NOMO-1 (cell line): ENCODE results near the gene PIP5K1A.
"Not testable (repeated sequence)": the region's sequence is repeated elsewhere in the genome, so short reads cannot be mapped to it uniquely, and the experiment has no call there.

Source experiments
- DNase-seq, 2 experiments: peaks; one replicate each; lab custom pipeline; 2025; ENCODE audit not compliant: unreplicated experiment in 2 of 2; lab: John Stamatoyannopoulos, UW

PIP5K1A gene

DNA sequence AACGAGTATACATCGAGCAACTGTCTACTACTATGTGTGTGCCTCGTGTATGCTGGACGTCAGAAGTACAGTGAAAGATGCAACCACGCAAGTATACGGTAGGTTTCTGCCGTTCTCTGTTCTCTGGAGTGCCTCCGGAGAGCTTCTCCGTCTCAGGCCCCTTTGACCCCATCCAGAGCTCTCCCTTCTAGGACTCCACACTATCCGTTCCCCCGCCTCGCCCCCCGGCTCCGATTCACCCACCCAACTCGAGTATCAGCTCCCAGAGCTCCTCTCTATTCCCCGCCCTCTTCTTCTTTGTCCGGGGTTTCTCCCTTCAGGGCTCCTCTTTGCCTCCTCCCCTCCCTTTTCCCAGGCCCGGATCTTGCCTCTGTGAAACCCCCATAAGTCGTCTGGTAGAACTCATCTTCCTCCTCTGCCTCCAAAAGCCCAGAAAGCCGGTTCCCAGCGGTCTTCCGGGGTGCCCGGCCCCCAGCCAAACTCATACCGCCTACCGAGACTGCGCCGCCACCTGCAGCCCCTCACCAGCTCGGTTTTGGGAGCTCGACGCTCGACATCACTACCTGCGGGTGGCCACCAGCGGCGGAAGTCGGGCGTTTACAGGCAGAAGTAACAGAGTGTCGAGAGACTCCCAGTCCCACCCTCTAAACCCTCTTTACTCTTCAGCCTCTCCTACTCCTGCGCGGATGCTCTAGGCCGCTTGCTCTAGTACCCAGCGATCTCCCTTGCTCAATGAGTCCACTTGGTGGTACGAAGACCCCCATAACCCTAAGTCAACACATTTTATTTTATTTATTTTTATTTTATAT is 8.5 kb upstream of the PIP5K1A start, which contains the start of gene VPS72:
TSS of gene VPS72 (minus strand) at position 561 of the 809 bp plus-strand sequence. CDS start at position 485, 76 bp downstream.
- DNase-seq, result peak; percentile 85 to 91

DNA sequence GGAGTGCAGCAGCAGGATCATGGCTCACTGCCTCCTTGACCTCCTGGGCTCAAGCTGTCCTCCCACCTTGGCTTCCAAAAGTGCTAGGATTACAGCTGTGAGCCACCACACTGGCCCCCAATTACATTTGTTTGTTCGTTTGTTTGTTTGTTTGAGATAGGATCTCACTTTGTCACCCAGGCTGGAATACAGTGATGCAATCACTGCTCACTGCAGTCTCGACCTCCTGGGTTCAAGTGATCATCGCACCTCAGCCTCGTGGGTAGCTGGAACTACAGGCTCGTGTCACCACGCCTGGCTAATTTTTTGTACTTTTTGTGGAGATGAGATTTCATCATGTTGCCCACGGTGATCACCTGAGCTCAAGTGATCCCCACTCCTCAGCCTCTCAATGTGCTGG is 6.3 kb upstream of the PIP5K1A start:
- no peak for DNase-seq

DNA sequence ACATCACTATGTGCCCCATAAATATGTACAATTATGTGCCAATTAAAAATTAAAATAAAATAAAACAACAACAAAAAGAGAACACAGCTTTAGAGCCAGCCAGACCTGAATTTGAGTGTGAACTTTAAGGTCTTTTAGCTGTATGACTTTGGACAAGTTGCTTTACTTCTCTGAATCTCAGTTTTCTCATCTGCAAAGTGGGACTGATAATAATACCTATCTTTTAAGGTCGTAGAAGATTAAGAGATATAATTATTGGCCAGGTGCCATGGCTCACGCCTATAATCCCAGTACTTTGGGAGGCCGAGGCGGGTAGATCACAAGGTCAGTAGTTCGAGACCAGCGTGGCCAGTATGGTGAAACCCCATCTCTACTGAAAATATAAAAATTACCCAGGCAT is 5.0 kb upstream of the PIP5K1A start:
- DNase-seq, result no peak

DNA sequence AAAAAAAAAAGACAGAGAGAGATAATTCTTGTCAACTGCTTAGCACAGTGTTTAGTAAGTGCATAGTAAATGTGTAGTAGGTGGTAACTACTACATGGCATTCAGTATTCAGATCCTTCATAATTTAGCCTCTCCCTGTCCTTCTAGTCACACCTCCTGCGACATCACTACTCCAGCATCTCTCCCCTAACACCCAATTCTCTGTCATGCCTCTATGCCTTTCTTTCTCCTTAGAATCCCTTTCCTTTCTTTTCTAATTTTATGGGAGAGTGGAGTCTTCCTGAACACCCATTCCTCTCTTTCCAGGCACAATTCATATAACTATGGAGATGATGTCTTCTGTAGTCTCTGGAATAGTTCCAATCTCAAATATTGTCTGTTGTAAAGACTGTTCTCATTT is 4.5 kb upstream of the PIP5K1A start:
- no peak for DNase-seq

DNA sequence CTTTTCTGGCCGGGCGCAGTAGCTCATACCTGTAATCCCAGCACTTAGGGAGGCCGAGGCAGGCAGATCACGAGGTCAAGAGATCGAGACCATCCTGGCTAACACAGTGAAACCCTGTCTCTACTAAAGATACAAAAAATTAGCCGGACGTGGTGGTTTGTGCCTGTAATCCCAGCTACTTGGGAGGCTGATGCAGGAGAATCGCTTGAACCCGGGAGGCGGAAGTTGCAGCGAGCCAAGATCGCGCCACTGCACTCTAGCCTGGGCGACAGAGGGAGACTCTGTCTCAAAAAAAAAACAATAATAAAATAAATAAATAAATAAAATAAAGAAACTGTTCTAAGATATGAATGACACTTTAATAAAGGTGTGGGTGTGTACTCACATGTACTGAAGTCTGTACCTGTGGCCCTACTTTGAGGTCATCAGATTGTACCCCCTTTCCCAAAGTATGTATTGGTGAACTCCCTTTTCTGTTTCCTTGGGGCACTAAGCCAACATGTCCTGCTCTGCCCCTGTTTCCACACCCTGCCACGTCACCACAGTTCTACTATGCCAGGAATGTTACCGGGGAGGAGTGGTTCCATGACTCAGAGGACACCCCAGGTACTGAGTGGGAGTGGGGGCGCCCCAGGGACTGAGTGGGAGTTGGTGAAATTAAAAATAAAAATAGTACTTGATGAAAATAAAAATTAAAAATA is 3.3 kb upstream of the PIP5K1A start:
- DNase-seq, result not testable (repeated sequence)

DNA sequence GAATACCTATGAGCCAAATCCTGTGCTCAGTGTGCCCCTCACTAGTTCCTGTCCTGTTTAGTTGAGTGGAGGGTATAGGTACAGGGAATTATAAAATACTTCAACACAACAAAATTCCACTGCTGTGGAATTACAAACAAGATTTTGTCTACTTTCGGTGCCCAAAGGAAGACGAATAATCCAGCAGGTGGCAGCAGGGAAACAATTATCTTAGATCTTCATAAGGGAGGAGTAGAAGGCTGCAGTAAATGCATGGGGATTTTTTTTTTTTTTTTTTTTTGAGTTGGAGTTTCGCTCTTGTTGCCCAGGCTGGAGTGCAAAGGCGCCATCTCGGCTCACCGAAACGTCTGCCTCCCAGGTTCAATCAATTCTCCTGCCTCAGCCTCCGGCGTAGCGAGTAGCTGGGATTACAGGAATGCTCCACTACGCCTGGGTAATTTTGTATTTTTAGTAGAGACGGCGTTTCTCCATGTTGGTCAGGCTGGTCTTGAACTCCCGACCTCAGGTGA is 2.0 kb upstream of the PIP5K1A start:
- peak; percentile 48 to 83 for DNase-seq

DNA sequence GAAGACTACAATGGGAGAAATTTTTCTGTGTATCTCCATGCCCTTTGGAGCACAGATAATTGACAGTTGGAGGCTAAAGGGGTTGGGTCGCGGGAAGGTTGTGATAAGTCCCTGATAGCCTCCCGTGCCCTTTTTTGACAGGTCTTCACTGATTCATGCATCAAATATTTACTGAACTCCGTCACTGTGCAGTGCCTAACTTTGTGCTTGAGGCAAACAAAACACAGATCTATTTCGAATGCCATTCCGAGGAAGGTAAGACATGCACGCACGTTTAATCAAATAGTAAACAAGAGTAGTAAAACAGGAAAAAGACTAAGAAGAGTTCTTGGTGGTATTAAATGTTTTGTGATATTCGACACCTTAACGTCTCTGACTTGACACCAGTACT is 494 bp upstream of the PIP5K1A start:
- no peak for DNase-seq

DNA sequence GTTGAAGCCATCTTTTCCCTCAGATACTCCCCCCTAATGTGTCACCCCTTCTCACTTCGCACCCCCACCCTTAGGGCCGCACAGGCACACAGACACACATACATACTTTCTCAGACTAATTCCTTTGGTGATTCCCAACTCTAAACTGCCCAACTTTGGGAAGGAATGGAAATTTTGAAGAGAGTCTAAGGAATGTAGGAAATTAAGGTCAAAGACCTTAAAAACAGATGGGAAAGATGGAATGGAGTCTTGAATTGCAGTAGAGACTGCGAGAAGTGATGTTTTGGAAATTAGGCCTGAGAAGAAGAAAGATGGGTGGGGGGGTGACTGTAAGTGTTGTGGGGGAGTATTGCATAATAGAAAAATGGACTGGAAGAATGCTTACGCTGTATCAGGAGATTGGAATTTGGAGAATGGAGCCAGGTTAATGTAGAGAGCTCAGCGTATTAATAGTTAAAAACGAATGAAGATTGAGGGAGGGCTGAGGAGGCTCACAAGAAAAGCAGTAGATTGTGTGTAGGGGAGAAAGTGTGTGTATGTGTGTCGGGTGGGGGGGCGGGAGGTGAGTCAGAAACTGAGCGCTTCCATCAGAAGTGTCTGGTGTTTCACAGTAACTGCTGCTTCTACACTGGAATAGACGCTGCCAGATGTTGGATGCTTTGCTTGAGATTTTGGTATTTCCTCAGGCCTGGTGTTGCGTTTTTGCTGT is 1.7 kb downstream of the PIP5K1A start:
- no peak for DNase-seq

DNA sequence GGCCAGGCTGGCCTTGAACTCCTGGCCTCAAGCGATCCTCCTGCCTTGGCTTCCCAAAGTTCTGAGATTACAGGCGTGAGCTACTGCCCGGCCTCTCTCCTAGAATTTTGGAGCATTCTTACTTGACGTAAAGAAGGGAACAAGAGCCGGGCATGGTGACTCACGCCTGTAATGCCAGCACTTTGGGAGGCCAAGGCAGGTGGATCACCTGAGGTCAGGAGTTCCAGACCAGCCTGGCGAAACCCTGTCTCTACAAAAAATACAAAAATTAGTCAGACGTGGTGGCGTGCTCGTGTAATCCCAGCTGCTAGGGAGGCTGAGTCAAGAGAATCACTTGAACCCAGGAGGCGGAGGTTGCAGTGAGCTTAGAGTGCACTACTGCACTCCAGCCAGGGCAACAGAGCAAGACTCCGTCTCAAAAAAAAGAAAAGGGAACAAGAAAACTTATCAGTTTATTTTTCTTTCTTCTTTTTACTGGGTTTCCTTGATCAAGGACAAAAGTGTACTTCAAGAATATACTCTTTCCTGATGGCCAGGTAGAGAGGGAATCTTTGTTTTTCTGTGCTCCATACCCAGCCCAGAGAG is 7.1 kb downstream of the PIP5K1A start:
- DNase-seq, result not testable (repeated sequence)

DNA sequence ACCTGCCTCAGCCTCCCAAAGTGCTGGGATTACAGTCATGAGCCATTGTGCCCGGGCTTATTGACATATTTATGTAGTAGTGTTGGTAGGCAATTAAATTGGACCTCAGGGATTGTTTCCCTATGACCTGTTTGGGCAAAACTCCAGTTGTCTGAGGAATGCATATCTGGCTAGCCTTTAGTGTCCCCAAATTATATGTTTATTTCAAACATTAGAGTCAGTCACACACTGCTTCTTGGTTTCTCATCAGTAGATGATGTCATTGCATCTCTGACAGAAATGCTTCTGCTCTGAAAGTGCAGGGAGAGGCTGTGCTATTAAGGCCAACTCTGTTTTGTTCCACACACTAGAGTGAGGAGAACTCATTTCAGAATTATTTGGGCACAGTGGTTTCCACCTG is 12.5 kb downstream of the PIP5K1A start:
- no peak for DNase-seq

DNA sequence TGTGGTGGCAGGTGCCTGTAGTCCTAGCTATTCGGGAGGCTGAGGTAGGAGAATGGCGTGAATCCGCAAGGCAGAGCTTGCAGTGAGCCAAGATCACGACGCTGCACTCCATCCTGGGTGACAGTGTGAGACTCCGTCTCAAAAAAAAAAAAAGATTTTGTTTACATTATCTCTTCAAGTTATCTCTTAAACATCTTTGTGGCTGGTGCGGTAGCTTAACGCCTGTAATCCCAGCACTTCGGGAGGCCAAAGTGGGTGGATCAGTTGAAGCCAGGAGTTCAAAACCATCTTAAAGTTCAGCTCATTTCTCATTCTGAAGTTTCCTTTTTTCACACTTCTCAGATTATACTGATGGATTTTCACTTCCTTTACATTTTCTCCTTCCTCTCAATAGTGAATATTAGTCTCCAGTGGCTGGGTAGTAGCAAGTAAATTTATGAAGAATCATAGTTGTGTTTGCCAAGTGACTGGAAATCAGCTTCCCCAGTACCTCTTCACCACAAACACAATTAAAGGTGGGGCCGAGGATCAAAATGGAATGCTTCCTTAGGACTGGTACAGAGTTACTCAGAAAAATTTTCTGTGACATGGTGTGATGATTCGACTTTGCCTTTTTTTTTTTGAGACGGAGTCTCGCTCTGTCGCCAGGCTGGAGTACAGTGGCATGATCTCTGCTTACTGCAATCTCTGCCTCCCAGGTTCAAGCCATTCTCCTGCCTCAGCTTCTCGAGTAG is 13.8 kb downstream of the PIP5K1A start:
- DNase-seq, result no peak

DNA sequence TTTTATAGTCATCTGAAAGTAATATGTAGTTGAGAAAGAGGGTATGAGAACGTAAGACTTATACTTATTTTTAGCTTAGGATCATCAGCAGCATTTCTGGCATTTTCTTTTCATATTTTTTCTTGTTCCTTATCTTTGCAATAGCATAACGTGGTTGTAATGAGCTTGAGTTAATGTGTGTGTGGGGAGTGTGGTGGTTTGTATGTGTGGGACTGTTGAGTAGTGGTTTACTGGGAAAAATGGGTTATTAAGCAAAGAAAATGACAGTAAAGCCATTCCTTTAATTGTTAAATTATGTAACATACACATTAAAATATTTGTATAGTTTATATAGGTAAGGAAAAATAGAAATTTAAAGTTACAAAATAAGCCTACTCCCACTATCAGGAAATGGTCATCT is 15.2 kb downstream of the PIP5K1A start:
- DNase-seq, result no peak

DNA sequence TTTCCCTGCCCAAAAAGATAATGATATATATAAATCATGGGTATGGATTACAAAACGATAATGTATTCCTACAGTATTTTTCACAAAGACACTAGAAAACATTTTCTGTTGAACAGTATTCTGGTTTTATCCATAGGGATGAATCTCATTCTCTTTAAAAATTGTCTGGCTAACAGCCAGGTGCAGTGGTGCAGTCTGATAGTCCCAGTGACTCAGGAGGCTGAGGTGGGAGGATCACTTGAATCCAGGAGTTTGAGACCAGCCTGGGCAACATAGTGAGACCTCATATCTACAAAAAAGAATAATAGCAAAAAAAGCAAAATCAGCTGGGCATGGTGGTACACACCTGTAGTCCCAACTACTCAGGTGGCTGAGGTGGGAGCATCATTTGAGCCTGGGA is 23.3 kb downstream of the PIP5K1A start:
- DNase-seq, result no peak

DNA sequence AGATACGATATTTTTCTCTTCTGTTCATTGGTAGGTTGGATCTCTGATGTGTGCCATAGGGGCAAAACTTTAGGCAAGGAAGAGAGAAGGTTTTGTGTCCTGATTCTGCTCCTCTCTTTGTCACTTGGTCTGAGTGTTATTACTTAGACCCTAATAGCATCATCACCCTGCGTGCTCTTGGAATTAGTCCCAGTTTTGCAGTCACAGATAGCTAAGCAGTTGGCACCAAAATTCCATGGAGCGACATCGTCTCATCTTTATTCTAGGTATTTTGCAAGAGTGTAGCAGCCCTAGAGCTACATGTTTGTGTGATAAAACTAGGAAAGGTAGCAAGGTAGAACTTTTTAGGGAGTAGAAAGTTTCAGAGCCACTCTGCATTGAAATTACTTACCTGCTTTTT is 23.8 kb downstream of the PIP5K1A start:
- DNase-seq, result no peak

DNA sequence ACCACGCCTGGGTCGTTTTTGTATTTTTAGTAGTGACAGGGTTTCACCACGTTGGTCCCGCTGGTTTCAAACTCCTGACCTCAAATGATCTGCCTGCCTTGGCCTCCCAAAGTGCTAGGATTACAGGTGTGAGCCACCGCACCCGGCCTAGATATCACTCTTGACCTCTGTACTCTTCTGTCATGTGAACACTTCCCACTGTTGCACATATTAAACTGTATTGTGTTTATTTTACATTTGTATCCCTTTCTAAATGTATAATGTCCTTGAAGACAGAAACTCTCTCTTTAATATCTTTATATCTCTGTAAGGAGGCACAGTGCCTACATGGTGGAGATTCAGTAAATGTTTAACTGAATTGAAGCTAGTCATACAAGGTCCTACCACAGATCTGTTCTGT is 36.9 kb downstream of the PIP5K1A start:
- no peak for DNase-seq

DNA sequence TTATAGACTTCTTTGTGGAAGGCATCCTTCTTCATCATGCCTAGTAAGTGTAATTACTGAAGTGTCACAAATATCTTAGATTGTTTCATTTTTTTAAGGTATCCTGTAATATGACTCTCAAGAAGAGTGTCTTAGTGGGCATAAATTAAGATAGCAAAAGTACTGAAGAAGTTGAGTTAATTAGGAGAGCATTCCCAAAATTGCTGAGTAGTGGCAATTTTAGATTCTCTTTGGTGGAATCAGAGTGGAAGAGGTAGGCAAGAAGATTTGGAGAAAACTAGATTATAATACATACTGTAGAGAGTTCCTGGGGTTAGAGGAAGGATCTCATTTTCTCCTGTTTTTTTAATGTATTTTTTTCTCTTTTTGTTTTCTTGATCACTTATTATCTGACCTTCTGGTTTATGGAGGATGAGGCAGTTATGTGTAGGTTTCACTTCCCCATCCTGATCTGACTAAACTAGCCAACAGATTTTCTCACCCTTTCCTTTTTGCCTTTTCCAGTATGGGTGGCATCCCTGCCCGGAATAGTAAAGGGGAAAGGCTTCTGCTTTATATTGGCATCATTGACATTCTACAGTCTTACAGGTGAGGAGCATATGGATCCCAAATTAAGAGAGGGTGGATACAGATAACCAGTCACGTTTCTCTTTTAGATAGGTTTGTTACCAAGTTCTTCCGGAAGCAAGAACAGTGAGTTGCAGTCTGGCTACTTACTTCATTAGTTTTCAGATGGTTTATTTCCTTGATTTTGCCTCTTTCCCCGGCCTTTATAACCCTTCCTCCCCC is 39.5 kb downstream of the PIP5K1A start:
- peak; percentile 20 to 69 for DNase-seq

DNA sequence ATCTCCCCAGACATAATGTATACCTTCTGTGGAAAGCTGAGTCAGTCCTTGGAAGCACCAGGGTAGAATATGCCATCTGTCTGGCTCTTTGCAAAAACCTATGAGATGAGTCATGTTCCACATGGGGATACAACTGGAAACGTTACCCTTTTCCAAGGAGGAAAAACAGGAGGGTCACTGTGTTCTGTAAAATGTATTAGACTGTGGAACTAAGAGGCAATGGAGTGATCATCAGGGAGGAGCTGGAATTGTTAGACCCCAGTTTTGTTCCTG is 40.1 kb downstream of the PIP5K1A start:
- DNase-seq, result no peak

DNA sequence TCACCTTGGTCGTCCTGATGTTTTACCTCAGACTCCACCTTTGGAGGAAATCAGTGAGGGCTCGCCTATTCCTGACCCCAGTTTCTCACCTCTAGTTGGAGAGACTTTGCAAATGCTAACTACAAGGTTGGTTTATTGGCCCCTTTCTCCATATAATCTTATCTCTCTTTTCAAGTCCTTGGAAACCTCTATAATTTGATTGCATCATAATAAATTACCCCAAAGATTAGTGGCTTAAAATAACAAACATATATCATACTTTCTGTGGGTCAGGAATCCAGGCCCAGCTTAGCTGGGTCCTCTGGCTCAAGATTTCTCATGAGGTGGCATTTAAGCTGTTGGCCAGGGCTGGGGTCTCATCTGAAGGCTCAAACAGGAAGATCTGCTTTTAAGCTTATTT is 44.1 kb downstream of the PIP5K1A start:
- no peak for DNase-seq

DNA sequence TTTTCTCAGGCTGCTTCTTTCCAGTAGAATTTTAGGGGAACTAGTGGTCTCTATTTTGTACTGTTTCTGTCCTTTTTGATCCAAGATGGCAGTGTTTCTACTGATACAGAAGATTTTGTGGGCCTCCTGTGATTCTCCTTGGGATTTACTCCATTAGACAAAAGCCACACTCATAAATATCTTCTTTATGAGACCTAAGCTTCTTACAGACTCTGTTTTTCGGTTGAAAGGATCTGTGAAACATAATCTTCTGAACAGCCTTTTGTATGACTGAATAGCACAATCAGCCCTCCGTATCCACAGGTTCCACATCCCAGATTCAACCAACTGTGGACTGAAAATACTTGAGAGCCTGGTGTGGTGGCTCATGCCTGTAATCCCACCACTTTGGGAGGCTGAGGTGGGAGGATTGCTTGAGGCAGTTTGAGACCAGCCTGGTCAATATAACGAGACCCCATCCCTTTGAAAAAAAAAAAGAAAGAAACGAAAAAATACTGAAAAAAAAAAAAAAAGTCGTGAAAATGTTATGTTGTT is 45.4 kb downstream of the PIP5K1A start:
- no peak for DNase-seq

DNA sequence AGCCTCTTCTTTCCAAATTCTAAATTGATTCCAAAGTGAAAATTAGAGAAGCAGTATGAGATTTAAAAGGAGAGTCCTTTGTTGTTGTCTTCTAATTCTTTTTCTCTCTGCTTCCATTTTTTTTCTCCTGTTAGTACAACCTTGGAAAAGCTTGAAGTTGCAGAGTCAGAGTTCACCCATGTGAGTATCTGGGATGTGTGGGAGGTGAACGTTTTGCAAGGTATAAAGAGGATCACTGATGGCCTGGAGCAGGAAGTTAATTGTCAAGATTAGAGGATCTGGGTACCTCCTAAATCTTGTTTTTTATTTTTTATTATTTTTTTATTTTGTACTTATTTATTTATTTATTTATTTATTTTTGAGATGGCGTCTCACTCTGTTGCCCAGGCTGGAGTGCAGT is 48.4 kb downstream of the PIP5K1A start:
- DNase-seq, result no peak
